Activated CD4-positive, alpha-beta T cell treated with anti-CD3 and anti-CD28 coated beads, Interleukin-2, amount 50 U/mL, for 4 hours (primary cell): ENCODE data around the gene LY6G5C.
A peak's percentile ranks its signal among the peaks of the same experiment; 100 is the strongest.
"Not testable (repeated sequence)": the region's sequence is repeated elsewhere in the genome, so short reads cannot be mapped to it uniquely, and the experiment has no call there.

Experiments used
- DNase-seq, 2 experiments: peaks; one replicate each; pipeline ENCODE4 v3.0.0-alpha.2; 2020

Gene LY6G5C

GRCh38 chr6:31715022-31715958, 34.4 kb upstream of the LY6G5C start, which contains the start of gene LY6G6D:
TSS of gene LY6G6D (plus strand) at chr6:31715348. CDS start at chr6:31715356, 8 bp downstream.
- DNase-seq, result no peak

GRCh38 chr6:31713991-31714684, 33.3 kb upstream of the LY6G5C start:
- no peak for DNase-seq

- no peak for DNase-seq
These were observed 32.6 kb upstream of the LY6G5C start for GRCh38 chr6:31713465-31713864.

GRCh38 chr6:31712296-31712695, 31.4 kb upstream of the LY6G5C start:
- DNase-seq, result no peak

GRCh38 chr6:31711233-31711632, 30.4 kb upstream of the LY6G5C start:
- no peak for DNase-seq

- no peak for DNase-seq
These were observed 29.8 kb upstream of the LY6G5C start for GRCh38 chr6:31710523-31711219.

GRCh38 chr6:31709157-31709556, 28.3 kb upstream of the LY6G5C start:
- not testable (repeated sequence) for DNase-seq

- DNase-seq, result no peak
These were observed 27.4 kb upstream of the LY6G5C start for GRCh38 chr6:31708224-31708623.

- DNase-seq, result no peak
These were observed 26.8 kb upstream of the LY6G5C start for GRCh38 chr6:31707701-31708100.

GRCh38 chr6:31706599-31706998, 25.7 kb upstream of the LY6G5C start, which contains the start of gene LY6G6F:
TSS of gene LY6G6F (plus strand) at chr6:31706866. CDS start at chr6:31706907, 41 bp downstream.
- no peak for DNase-seq

GRCh38 chr6:31705931-31706330, 25.1 kb upstream of the LY6G5C start:
- no peak for DNase-seq

GRCh38 chr6:31702819-31703716, 22.2 kb upstream of the LY6G5C start, which contains the start of gene ABHD16A:
TSS of gene ABHD16A (minus strand) at chr6:31703324. CDS start at chr6:31703281, 43 bp downstream.
- peak; percentile 97 to 98 for DNase-seq

- DNase-seq, result peak; percentile 23 to 26
These were observed 21.5 kb upstream of the LY6G5C start for GRCh38 chr6:31702405-31702818.

GRCh38 chr6:31701666-31702404, 21.0 kb upstream of the LY6G5C start:
- DNase-seq, result no peak

GRCh38 chr6:31700740-31701401, 20.0 kb upstream of the LY6G5C start:
- DNase-seq, result no peak

GRCh38 chr6:31697555-31697954, 16.7 kb upstream of the LY6G5C start:
- DNase-seq, result no peak

- no peak for DNase-seq
These were observed 12.7 kb upstream of the LY6G5C start for GRCh38 chr6:31693535-31693934.

- no peak for DNase-seq
These were observed 12.0 kb upstream of the LY6G5C start for GRCh38 chr6:31692886-31693285.

- DNase-seq, result no peak
These were observed 11.5 kb upstream of the LY6G5C start for GRCh38 chr6:31692353-31692752.

- DNase-seq, result no peak
These were observed 10.8 kb upstream of the LY6G5C start for GRCh38 chr6:31691564-31692108.
